ENCODE results near the gene CAPZB.

DNA sequence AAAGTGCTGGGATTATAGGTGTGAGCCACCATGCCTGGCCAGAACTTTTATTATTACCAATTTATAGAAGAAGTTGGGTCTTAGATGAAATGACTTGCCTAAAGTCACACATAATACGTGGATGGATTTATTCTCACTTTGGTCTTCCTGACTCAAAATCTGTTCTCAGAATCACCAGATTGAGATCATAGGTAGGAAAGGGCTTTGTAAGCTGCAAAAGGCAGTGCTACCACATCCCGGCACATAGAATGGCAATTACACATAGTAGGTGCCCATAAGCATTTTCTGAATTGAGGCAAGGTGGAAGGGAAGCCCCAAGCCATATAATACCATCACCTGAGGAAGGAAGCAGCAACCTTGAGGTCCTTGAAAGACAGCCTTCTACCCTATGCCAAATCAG is 8.2 kb upstream of the CAPZB start:
- TF ChIP-seq, protein P1, sequence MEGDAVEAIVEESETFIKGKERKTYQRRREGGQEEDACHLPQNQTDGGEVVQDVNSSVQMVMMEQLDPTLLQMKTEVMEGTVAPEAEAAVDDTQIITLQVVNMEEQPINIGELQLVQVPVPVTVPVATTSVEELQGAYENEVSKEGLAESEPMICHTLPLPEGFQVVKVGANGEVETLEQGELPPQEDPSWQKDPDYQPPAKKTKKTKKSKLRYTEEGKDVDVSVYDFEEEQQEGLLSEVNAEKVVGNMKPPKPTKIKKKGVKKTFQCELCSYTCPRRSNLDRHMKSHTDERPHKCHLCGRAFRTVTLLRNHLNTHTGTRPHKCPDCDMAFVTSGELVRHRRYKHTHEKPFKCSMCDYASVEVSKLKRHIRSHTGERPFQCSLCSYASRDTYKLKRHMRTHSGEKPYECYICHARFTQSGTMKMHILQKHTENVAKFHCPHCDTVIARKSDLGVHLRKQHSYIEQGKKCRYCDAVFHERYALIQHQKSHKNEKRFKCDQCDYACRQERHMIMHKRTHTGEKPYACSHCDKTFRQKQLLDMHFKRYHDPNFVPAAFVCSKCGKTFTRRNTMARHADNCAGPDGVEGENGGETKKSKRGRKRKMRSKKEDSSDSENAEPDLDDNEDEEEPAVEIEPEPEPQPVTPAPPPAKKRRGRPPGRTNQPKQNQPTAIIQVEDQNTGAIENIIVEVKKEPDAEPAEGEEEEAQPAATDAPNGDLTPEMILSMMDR (IDR thresholded peaks at IDR 0.05) = no peak
- TF ChIP-seq POLR2A (IDR thresholded peaks at IDR 0.05) = no peak

Measured in adrenal gland (tissue), 5 donors.